ENCODE measurements around the gene NTSR1.
A peak's percentile ranks its signal among the peaks of the same experiment; 100 is the strongest.

The NTSR1 gene

GRCh38 chr20:62799459-62799858 is 90.8 kb downstream of the NTSR1 start:
- DNase-seq (ENCODE audit: low read depth in 1 of 2, low spot score in 1 of 2), result no peak

GRCh38 chr20:62799873-62800272 is 91.2 kb downstream of the NTSR1 start:
- DNase-seq (ENCODE audit: low read depth in 1 of 2, low spot score in 1 of 2), result no peak

DNA sequence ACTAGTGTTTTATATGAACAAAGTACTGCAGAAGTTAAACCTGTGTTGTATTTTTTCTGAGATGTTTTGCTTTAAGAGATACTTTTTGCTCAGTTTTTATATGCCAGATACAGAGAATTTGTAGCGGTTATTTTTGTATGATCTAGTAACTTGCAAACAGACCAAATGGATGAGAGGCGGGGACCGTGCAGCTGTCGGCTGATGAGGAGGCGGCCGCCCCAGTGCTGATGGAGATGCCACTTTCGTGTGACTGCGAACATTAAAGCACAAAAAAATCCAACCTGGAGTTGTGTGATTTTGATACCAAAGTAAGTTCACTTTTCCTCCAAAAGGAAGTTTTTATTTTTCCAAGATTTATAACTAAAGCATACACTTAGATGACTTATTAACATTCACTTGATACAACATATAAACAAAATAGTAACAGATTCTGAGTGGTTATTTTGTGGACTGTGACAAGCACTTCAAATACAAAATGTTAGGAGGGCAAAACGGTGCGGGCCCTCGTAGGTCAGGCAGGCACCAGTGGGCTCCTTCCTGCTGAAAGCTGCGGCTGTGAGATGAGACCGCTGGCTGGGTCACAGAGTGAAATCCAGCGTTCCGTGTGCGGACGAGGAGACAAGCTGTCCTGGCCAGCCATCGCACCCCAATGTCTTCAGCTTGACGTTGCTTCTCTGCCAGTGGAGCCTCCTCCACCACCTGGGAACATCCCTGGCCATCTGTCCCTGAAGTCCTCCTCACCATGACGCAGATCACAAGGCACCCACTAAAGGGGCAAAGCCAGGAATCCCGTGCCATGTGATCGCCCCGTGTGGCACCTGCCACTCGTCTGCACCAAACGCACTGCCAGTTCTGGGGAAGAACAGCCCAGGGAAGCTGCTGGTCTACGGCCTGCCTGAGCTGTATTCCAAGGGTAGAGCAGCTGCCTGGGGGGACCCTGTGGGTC is 92.0 kb downstream of the NTSR1 start:
- DNase-seq (ENCODE audit: low read depth in 1 of 2, low spot score in 1 of 2), result no peak

DNA sequence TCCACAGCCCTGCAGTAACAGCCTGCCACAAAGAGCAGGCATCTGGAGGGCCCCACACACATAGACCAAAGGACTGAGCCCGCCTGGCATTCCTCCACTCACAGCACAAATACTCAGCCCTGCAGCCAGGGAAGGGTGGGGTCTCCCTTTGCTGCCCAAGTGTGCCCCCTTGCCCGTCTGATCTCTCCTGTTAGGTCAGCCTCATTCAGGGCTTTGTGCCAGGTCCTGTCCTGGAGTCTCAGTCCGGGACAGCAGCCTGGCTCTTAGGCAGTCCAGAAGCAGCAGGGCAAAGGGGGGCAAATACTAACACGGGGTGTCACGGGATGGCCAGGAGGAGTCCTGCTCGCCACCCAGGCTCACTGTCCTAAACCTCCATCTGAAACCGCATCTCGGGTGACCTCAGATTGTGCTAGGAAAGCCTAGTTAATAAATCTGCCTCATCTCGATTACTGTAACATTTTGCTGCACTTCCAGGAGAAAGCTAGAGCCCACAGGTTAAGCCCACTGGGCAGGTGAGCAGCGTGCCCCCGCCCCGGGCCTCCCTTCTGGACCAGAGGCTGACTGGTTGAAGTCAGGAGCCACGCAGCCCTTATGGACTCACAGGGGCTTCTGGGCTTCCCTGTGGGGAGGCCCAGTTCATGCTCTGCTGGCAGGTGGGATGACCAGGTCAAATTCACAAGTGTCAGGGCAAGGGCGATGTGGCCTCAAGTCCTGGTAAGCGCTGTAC is 92.8 kb downstream of the NTSR1 start:
- DNase-seq (ENCODE audit: low read depth in 1 of 2, low spot score in 1 of 2), result no peak

GRCh38 chr20:62802026-62802712 is 93.5 kb downstream of the NTSR1 start:
- no peak for DNase-seq (ENCODE audit: low read depth in 1 of 2, low spot score in 1 of 2)

DNA sequence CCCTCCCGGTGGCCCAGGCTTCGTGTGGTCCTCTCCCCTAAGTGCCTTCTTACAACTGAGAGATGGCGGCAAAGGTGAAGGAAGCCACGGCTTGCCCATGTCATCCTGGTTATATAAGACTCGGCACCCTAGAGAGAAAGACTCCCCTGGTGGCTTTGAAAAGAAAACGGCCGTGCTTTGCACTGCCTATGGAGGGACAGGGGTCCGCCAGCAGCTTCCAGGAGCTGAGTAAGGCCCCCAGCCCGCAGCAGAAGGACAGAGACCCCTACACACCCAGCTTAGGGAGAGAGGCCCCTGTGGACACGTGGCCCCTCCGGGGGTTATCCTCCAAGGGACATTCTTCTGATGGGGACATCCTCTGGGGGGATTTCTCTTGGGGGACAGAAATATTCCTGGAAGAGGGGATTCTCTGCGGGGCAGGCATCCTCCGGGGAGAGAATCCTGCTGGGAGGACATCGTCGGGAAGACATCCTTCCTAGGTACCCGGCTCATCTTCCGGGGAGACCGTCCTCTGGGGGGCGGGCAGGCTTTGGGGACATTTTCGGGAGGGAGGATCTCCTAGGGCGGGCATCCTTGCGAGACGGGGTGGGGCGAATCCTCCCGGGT is 95.5 kb downstream of the NTSR1 start:
- no peak for DNase-seq (ENCODE audit: low read depth in 1 of 2, low spot score in 1 of 2)

GRCh38 chr20:62804627-62805154 is 96.1 kb downstream of the NTSR1 start, which contains the start of gene OGFR:
TSS of gene OGFR (plus strand) at chr20:62804835. CDS start at chr20:62804860, 25 bp downstream.
- peak; percentile 44 to 51 for DNase-seq (ENCODE audit: low read depth in 1 of 2, low spot score in 1 of 2)

- no peak for DNase-seq (ENCODE audit: low read depth in 1 of 2, low spot score in 1 of 2)
Observed at GRCh38 chr20:62805155-62805710, 96.6 kb downstream of the NTSR1 start.

GRCh38 chr20:62805711-62806382 is 97.2 kb downstream of the NTSR1 start:
- DNase-seq (ENCODE audit: low read depth in 1 of 2, low spot score in 1 of 2), result no peak

- DNase-seq (ENCODE audit: low read depth in 1 of 2, low spot score in 1 of 2), result no peak
Observed at GRCh38 chr20:62806383-62807050, 97.9 kb downstream of the NTSR1 start.

DNA sequence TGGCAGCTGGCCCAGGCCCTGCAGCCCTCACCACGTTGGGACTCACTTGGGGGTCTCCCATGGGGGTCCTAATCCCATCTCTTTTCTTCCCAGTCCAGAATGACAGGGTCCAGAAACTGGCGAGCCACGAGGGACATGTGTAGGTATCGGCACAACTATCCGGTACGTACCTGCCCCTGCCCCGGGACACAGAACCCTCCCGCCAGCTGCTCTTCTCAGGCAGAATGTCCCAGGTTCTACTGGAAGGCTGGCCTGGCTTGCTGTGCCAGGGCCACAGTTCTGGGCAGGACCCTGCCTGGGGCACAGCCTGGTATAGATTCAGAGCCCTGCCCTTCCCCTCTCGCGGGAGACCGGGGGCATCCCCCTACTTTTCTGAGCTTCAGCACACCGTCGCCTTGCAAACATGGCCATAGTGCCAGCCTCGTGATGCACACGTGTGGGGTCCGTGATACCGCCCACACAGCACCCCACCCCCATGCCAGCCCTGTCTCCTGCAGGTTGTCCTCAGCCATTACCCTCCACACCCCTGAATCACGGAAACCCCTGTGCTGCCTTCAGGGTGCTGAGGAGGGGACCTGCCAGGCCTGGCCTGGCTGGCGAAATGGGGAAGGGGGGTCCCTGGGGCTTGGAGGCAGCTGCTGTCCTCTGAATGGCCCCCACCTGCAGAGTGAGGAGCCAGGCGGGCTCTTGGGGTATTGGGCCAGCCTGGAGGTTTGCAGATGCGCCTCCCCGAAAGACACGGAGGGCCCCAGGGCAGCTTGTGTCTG is 99.0 kb downstream of the NTSR1 start:
- no peak for DNase-seq (ENCODE audit: low read depth in 1 of 2, low spot score in 1 of 2)

- DNase-seq (ENCODE audit: low read depth in 1 of 2, low spot score in 1 of 2), result peak; percentile 61 to 65
Observed at GRCh38 chr20:62808211-62808865, 99.7 kb downstream of the NTSR1 start.

GRCh38 chr20:62809530-62810428 is 101.1 kb downstream of the NTSR1 start:
- DNase-seq (ENCODE audit: low read depth in 1 of 2, low spot score in 1 of 2), result no peak

GRCh38 chr20:62811320-62811719 is 102.7 kb downstream of the NTSR1 start:
- DNase-seq (ENCODE audit: low read depth in 1 of 2, low spot score in 1 of 2), result no peak

DNA sequence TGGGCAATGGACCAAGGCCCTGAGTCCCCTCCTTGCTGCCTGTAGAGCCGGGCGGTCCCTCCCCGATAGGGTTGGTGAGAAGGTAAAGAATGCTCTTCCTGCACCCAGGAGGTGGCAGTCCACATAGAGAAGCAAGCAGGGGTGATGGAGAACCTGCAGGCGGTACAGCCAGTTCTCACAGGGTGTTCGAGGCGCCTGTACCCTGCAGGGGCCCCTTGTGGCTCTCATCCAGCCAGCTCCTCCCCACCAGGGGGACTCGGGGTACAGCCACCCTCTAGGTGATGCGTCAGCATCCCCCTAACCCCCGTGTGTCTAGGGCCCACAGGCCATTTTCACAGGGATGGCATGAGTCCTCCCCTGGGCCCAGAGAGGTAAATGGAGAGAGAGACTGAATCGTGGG is 103.1 kb downstream of the NTSR1 start:
- no peak for DNase-seq (ENCODE audit: low read depth in 1 of 2, low spot score in 1 of 2)
